ENCODE measurements around the gene STT3B.
"Not testable (repeated sequence)": the region's sequence is repeated elsewhere in the genome, so short reads cannot be mapped to it uniquely, and the experiment has no call there.

The STT3B gene

GRCh38 chr3:31532587-31533168, at the start of gene STT3B:
TSS of gene STT3B (plus strand) at chr3:31532925. CDS start at chr3:31532999, 74 bp downstream.
- DNase-seq, result peak; percentile 83

GRCh38 chr3:31483776-31484175, 48.9 kb upstream of the STT3B start:
- DNase-seq, result no peak

- no peak for DNase-seq
Observed at GRCh38 chr3:31485196-31485595, 47.5 kb upstream of the STT3B start.

GRCh38 chr3:31486865-31487533, 45.7 kb upstream of the STT3B start:
- DNase-seq, result no peak

GRCh38 chr3:31488475-31489017, 44.2 kb upstream of the STT3B start:
- no peak for DNase-seq

- no peak for DNase-seq
Observed at GRCh38 chr3:31490502-31490901, 42.2 kb upstream of the STT3B start.

GRCh38 chr3:31491660-31492059, 41.1 kb upstream of the STT3B start:
- DNase-seq, result no peak

- DNase-seq, result no peak
Observed at GRCh38 chr3:31493149-31493548, 39.6 kb upstream of the STT3B start.

GRCh38 chr3:31495971-31496665, 36.6 kb upstream of the STT3B start:
- DNase-seq, result no peak

GRCh38 chr3:31498791-31499190, 33.9 kb upstream of the STT3B start:
- DNase-seq, result no peak

- DNase-seq, result no peak
Observed at GRCh38 chr3:31499281-31499680, 33.4 kb upstream of the STT3B start.

GRCh38 chr3:31502803-31503221, 29.9 kb upstream of the STT3B start:
- no peak for DNase-seq

- no peak for DNase-seq
Observed at GRCh38 chr3:31503456-31503855, 29.3 kb upstream of the STT3B start.

- DNase-seq, result no peak
Observed at GRCh38 chr3:31504230-31504629, 28.5 kb upstream of the STT3B start.

- DNase-seq, result no peak
Observed at GRCh38 chr3:31505371-31506048, 27.2 kb upstream of the STT3B start.

- DNase-seq, result not testable (repeated sequence)
Observed at GRCh38 chr3:31506515-31506914, 26.2 kb upstream of the STT3B start.

- DNase-seq, result no peak
Observed at GRCh38 chr3:31508452-31509146, 24.1 kb upstream of the STT3B start.

- DNase-seq, result no peak
Observed at GRCh38 chr3:31509147-31509728, 23.5 kb upstream of the STT3B start.

GRCh38 chr3:31514570-31514969, 18.2 kb upstream of the STT3B start:
- DNase-seq, result no peak

GRCh38 chr3:31515486-31516284, 17.0 kb upstream of the STT3B start:
- DNase-seq, result no peak

GRCh38 chr3:31516757-31517156, 16.0 kb upstream of the STT3B start:
- DNase-seq, result no peak

Data from stimulated activated CD4-positive, alpha-beta T cell treated with anti-CD3 and anti-CD28 coated beads, Interleukin-4, amount 100 ng/mL, for 1 hour (primary cell).